Measurements from ENCODE around the gene FGB. TPM values are rescaled to one million over a fixed set of nuclear protein-coding genes. Genes with fewer than 3 reads are reported as not detected.

FGB gene
- total RNA-seq, 1 experiment from 2014 or later = 29.4 TPM

DNA sequence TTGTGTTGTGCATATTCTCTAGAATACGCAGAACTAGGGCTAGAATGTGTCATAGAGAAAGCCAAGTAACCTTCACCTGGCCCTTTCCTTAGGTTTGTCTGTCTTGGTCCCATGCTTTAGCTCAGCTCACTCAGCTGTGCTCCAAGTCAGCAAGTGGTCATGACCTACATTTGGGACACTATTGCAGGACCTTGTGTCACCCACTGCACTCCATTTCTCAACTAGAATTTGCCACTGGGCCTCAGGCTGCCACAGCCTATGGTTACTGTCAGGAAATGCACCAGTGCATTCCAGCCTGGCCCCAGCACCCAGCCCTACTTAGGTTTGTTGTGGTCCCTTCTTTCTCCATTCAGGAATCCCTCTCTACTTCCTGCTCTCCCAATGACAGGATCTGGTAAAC is 57.3 kb downstream of the FGB start:
- no TSS peak for BruUV-seq (replicated peaks)
- no peaks in the 10 kb centered on the region for H3K27me3 ChIP-seq (replicated peaks; ENCODE audit: control insufficient read depth, insufficient read depth, low read length)
- H3K4me3 ChIP-seq (ENCODE audit: low read depth, low read length) = no peak overlapping the region
- H3K4me1 Mint-ChIP-seq (ENCODE audit: low read depth, unreplicated experiment) = peaks cover 15% of the 10 kb centered on the region
- no peak overlapping the region for H3K4me3 Mint-ChIP-seq (ENCODE audit: unreplicated experiment)
- intact Hi-C loops (cut with micrococcal nuclease; ENCODE audit: unreplicated experiment) = loop anchor here (5.0 to 10.0 kb wide), 2 partner anchors 205 to 293 kb away; no protein-coding TSS in a partner anchor
- ChIA-PET POLR2A (interaction anchor here (0.6 kb wide), 1 partner anchor 70 kb away, joined by 3 read pairs; the partner anchor contains the start of gene PLRG1), CTCF (interaction anchor here (0.9 to 10.8 kb wide), 2 partner anchors 61 to 114 kb away, joined by 3 to 251 read pairs; no protein-coding TSS in a partner anchor)
- H3K27me3 Mint-ChIP-seq (ENCODE audit: insufficient read depth, unreplicated experiment) = no peaks in the 10 kb centered on the region
- H3K4me1 ChIP-seq = peaks cover 26% of the 10 kb centered on the region
- no peak overlapping the region for H3K27ac Mint-ChIP-seq (ENCODE audit: unreplicated experiment)
- no peak for TF ChIP-seq CTCF (IDR thresholded peaks at IDR 0.05; ENCODE audit: insufficient read depth in 1 of 2, low read depth in 1 of 2, low read length in 1 of 2, severe bottlenecking in 1 of 2, unreplicated experiment in 1 of 2)
- no peaks in the 10 kb centered on the region for H3K9me3 Mint-ChIP-seq (ENCODE audit: unreplicated experiment)
- no peak for DNase-seq
- no peaks in the 10 kb centered on the region for H3K9me3 ChIP-seq
- no peaks in the 10 kb centered on the region for H3K36me3 ChIP-seq (ENCODE audit: control insufficient read depth, insufficient read depth, low read length)
- no peaks in the 10 kb centered on the region for H3K36me3 Mint-ChIP-seq (ENCODE audit: insufficient read depth, unreplicated experiment)

Other genes with a start within 250 kb of the FGB start
- not detected in 2 replicates for gene DCHS2, start 71.2 kb upstream of the FGB start, total RNA-seq (2022)
- gene PLRG1, start 12.6 kb upstream of the FGB start, total RNA-seq (2022) = 99.4 and 113 TPM in 2 replicates
- 61.7 and 71.8 TPM in 2 replicates for gene FGA, start 27.7 kb downstream of the FGB start, total RNA-seq (2022)
- 121 and 146 TPM in 2 replicates for gene FGG, start 49.6 kb downstream of the FGB start, total RNA-seq (2022)
- 0.73 and 0.91 TPM in 2 replicates for gene LRAT, start 181.0 kb downstream of the FGB start, total RNA-seq (2022)
- not detected in 2 replicates for gene RBM46, start 218.3 kb downstream of the FGB start, total RNA-seq (2022)

Data from Caco-2 (cell line).